ENCODE data around the gene LHFPL6. TPM values are rescaled to one million over a fixed set of nuclear protein-coding genes. Genes with fewer than 3 reads are reported as not detected.

Gene LHFPL6
- total and polyA plus RNA-seq, 10 of the 15 experiments (the other 5 are each of a cell fraction or from before 2014, with no cell fraction given): 0.11 to 4.6 (median 0.41) TPM

Other genes starting within 250 kb of the LHFPL6 start
- gene COG6, start 52.5 kb upstream of the LHFPL6 start, total RNA-seq (2014; rRNA removed): 9.4 and 15.4 TPM in 2 replicates
- gene COG6, start 52.5 kb upstream of the LHFPL6 start, total RNA-seq (2014; rRNA removed; fragmentation: Illumina TruSeq; extraction: Trizol): 13.9 and 14.9 TPM in 2 replicates
- 15.9 and 23.4 TPM in 2 replicates for gene COG6, start 52.5 kb upstream of the LHFPL6 start, total RNA-seq (2021)
- 29.8 and 45.2 TPM in 2 replicates for gene COG6, start 52.5 kb upstream of the LHFPL6 start, polyA plus RNA-seq (2011; rRNA removed)
- gene COG6, start 52.5 kb upstream of the LHFPL6 start, polyA plus RNA-seq (2014; fragmentation: Illumina TruSeq; extraction: Trizol): 12.6 and 17.8 TPM in 2 replicates
- gene COG6, start 52.5 kb upstream of the LHFPL6 start, polyA plus RNA-seq (2014; fragmentation: Nextera tagmentation; extraction: Ambion mirVana): 1 to 10 TPM; 4.5 to 5.3 TPM
- gene COG6, start 52.5 kb upstream of the LHFPL6 start, polyA plus RNA-seq (2014; rRNA removed): 9.0 and 9.8 TPM in 2 replicates
- 10 to 100 TPM; 12.7 to 13.0 TPM for gene COG6, start 52.5 kb upstream of the LHFPL6 start, polyA plus RNA-seq (2016; fragmentation: Nextera tagmentation; extraction: Ambion mirVana)